Vagina (tissue), 2 donors: ENCODE data around the gene CDKN2B-AS1. TPM values are rescaled to one million over a fixed set of nuclear protein-coding genes. Genes with fewer than 3 reads are reported as not detected.
A peak's percentile ranks its signal among the peaks of the same experiment; 100 is the strongest.

ENCODE experiments used
- DNase-seq, 2 donors: peaks; one replicate each; pipeline ENCODE4 v3.0.0-alpha.2; 2017; ENCODE audit errors: extremely low spot score in 2 of 2
- H3K27ac ChIP-seq: fragments of 200-600 bp; sonication (generic); one replicate; pipeline ENCODE4 v1.5.1; 2019
- H3K27me3 ChIP-seq: fragments of 200-600 bp; sonication (generic); one replicate; pipeline ENCODE4 v1.5.1; 2019
- H3K36me3 ChIP-seq, 2 donors: fragments of 200-600 bp; sonication (generic); one replicate each; pipeline ENCODE4 v1.5.1; 2017 to 2019
- H3K4me1 ChIP-seq: fragments of 200-600 bp; sonication (generic); one replicate; pipeline ENCODE4 v1.5.1; 2019
- H3K4me3 ChIP-seq, 2 donors: fragments of 200-600 bp; sonication (generic); 1 replicate in 1 of 2; 2 replicates in 1 of 2; pipeline ENCODE4 v1.5.1; 2016 to 2019
- H3K9me3 ChIP-seq: fragments of 200-600 bp; sonication (generic); one replicate; pipeline ENCODE4 v1.5.1; 2019
- CTCF ChIP-seq, 3 experiments: fragments of 450-650 bp in 2 of 3; fragments of 200-600 bp in 1 of 3; sonication (generic) in 1 of 3; IDR thresholded peaks; one replicate each; pipeline ENCODE4 v1.5.1; 2017 to 2019; ENCODE audit warnings: antibody characterized with exemption in 3 of 3, mild to moderate bottlenecking in 2 of 3, moderate library complexity in 2 of 3
- POLR2A ChIP-seq, 2 donors: fragments of 450-650 bp; IDR thresholded peaks; one replicate each; pipeline ENCODE4 v1.6.1; 2017; ENCODE audit warnings: antibody characterized with exemption in 2 of 2, mild to moderate bottlenecking in 2 of 2, moderate library complexity in 2 of 2
- POLR2AphosphoS5 ChIP-seq, 2 donors: sonication (generic); formaldehyde crosslinking; IDR thresholded peaks; one replicate each; pipeline ENCODE4 v1.9.0; 2017; ENCODE audit warnings: antibody characterized with exemption in 2 of 2, mild to moderate bottlenecking in 2 of 2, low read depth in 1 of 2; ENCODE audit not compliant: insufficient read depth in 1 of 2
- intact Hi-C: fragments of 100-400 bp; cut with DNase I; formaldehyde crosslinking; loops from one replicate; pipeline ENCODE4 v1.15.1; 2023
- total RNA-seq: library from RNA; depleted of rRNA; stranded (reverse); fragments of >200 nt; gene quantifications from one replicate; pipeline ENCODE4 v1.2.3, GENCODE V29; 2016

The CDKN2B-AS1 gene
- total RNA-seq, 1 donor from 2014 or later = 5.9 TPM

- intact Hi-C loops = no loop called here
- H3K9me3 ChIP-seq = no peaks in the 10 kb centered on the region
- DNase-seq = no peak
- TF ChIP-seq POLR2AphosphoS5 (IDR thresholded peaks at IDR 0.05; ENCODE audit: insufficient read depth in 1 of 2, low read depth in 1 of 2) (peak in 1 of 2 donors; percentile 62), POLR2A (IDR thresholded peaks at IDR 0.05) (no peak), CTCF (IDR thresholded peaks at IDR 0.05) (no peak)
- H3K27me3 ChIP-seq = no peaks in the 10 kb centered on the region
- H3K27ac ChIP-seq = no peak overlapping the region
- peaks cover 27% of the 10 kb centered on the region for H3K4me1 ChIP-seq
- no peaks in the 10 kb centered on the region for H3K36me3 ChIP-seq
- no peak overlapping the region for H3K4me3 ChIP-seq
Observed at GRCh38 chr9:22041775-22042174, 47.2 kb downstream of the CDKN2B-AS1 start.

GRCh38 chr9:22043928-22044327 is 49.3 kb downstream of the CDKN2B-AS1 start:
- intact Hi-C loops = no loop called here

DNA sequence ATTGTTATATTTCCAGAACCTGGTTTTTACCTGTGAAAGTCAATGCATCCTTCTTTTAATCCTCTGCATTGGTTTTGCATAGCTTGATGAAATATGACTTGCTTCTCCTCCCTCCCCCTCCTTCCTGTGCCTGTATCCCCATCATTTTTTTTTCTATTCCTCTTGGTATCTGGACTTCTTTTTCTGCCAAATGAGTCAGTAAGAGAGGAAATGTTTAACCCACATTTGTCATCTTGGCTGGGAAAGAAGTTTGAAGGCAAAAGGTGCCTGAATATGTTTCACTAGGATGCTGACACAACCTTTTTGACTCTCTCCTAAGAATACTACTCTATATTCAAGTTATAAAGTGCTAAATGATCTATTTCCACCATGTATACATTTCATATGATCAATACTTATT is 50.0 kb downstream of the CDKN2B-AS1 start:
- intact Hi-C loops = no loop called here
- no peaks in the 10 kb centered on the region for H3K27me3 ChIP-seq
- H3K9me3 ChIP-seq = no peaks in the 10 kb centered on the region
- H3K4me3 ChIP-seq = no peak overlapping the region
- TF ChIP-seq POLR2A (IDR thresholded peaks at IDR 0.05) (no peak), POLR2AphosphoS5 (IDR thresholded peaks at IDR 0.05; ENCODE audit: insufficient read depth in 1 of 2, low read depth in 1 of 2) (no peak), CTCF (IDR thresholded peaks at IDR 0.05) (no peak)
- H3K27ac ChIP-seq = no peak overlapping the region
- no peaks in the 10 kb centered on the region for H3K36me3 ChIP-seq
- peaks cover 6% of the 10 kb centered on the region for H3K4me1 ChIP-seq
- DNase-seq = no peak

More at GRCh38 chr9:22043928-22044327, 49.3 kb downstream of the CDKN2B-AS1 start:
- Histone ChIP-seq H3K4me1 (peaks cover 10% of the 10 kb centered on the region), H3K4me3 (no peak overlapping the region), H3K36me3 (no peaks in the 10 kb centered on the region), H3K27me3 (no peaks in the 10 kb centered on the region), H3K27ac (no peak overlapping the region), H3K9me3 (no peaks in the 10 kb centered on the region)
- DNase-seq = no peak
- TF ChIP-seq CTCF (IDR thresholded peaks at IDR 0.05) (no peak), POLR2AphosphoS5 (IDR thresholded peaks at IDR 0.05; ENCODE audit: insufficient read depth in 1 of 2, low read depth in 1 of 2) (no peak), POLR2A (IDR thresholded peaks at IDR 0.05) (no peak)

- TF ChIP-seq POLR2A (IDR thresholded peaks at IDR 0.05) = no peak
- no peak for TF ChIP-seq CTCF (IDR thresholded peaks at IDR 0.05)
- no peak for TF ChIP-seq POLR2AphosphoS5 (IDR thresholded peaks at IDR 0.05; ENCODE audit: insufficient read depth in 1 of 2, low read depth in 1 of 2)
- intact Hi-C loops = no loop called here
- DNase-seq = no peak
- Histone ChIP-seq H3K36me3 (no peaks in the 10 kb centered on the region), H3K27me3 (no peaks in the 10 kb centered on the region), H3K4me1 (no peaks in the 10 kb centered on the region), H3K4me3 (no peak overlapping the region), H3K9me3 (no peaks in the 10 kb centered on the region), H3K27ac (no peak overlapping the region)
Observed at GRCh38 chr9:22045423-22045822, 50.8 kb downstream of the CDKN2B-AS1 start.

DNA sequence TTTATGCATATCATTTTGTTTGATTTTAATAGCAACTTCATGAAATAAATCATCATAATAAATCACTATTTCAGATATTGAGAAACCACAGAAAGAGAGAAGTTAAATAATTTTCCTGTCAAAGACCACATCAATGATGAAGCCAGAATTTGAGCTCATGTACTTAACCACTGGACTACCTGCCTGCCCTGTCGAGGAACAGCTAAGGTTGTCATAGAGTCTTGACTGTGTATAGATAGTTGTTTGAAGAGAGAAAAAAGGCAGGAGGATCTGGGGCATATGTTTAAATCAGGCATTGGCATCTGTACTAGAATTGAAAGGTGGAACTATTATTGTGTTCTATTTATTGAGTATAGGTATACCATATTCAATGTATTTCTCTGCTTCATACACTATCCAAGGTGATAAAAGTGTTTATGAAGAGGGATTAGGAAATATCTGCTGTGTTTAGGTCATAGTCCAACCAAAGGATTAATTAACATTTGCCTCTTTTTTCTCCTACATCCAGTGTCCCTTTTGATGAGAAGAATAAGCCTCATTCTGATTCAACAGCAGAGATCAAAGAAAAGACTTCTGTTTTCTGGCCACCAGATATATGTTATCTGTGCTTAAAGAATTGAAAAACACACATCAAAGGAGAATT is 51.8 kb downstream of the CDKN2B-AS1 start:
- DNase-seq = no peak
- TF ChIP-seq POLR2AphosphoS5 (IDR thresholded peaks at IDR 0.05; ENCODE audit: insufficient read depth in 1 of 2, low read depth in 1 of 2) = no peak
- no peak for TF ChIP-seq POLR2A (IDR thresholded peaks at IDR 0.05)
- TF ChIP-seq CTCF (IDR thresholded peaks at IDR 0.05) = no peak
- Histone ChIP-seq H3K4me3 (no peak overlapping the region), H3K4me1 (no peaks in the 10 kb centered on the region), H3K27me3 (no peaks in the 10 kb centered on the region), H3K36me3 (no peaks in the 10 kb centered on the region), H3K27ac (no peak overlapping the region), H3K9me3 (no peaks in the 10 kb centered on the region)
- intact Hi-C loops = no loop called here
